Measurements from ENCODE around the gene PRPF31.

DNA sequence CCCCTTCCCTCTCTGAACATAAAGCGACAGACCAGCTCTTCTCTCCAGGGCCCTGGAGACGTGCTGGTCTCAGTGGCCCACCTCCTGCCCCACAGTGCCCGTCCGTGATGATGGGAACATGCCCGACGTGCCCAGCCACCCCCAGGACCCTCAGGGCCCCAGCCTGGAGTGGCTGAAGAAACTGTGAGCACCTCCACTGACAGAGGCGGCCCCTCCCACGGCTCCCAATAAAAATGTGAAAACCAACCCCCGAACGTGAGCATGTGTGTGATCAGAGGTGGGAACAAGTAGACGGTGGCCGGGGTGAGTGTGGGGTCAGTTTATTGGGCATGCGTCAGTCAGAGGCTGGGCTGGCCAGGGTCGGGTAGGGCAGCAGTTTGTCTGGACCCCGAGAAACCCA is 8.8 kb upstream of the PRPF31 start:
- TF ChIP-seq, protein P1, sequence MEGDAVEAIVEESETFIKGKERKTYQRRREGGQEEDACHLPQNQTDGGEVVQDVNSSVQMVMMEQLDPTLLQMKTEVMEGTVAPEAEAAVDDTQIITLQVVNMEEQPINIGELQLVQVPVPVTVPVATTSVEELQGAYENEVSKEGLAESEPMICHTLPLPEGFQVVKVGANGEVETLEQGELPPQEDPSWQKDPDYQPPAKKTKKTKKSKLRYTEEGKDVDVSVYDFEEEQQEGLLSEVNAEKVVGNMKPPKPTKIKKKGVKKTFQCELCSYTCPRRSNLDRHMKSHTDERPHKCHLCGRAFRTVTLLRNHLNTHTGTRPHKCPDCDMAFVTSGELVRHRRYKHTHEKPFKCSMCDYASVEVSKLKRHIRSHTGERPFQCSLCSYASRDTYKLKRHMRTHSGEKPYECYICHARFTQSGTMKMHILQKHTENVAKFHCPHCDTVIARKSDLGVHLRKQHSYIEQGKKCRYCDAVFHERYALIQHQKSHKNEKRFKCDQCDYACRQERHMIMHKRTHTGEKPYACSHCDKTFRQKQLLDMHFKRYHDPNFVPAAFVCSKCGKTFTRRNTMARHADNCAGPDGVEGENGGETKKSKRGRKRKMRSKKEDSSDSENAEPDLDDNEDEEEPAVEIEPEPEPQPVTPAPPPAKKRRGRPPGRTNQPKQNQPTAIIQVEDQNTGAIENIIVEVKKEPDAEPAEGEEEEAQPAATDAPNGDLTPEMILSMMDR (conservative IDR thresholded peaks at IDR 0.05; ENCODE audit: low read depth, low read length) = no peak
- no peak for TF ChIP-seq EZH2 (IDR thresholded peaks at IDR 0.05; ENCODE audit: borderline replicate concordance, low read depth, low read length, poor library complexity, severe bottlenecking)

Data from A673 (cell line).